Lung (tissue), 12 donors: ENCODE data around the gene SCO1. TPM values are rescaled to one million over a fixed set of nuclear protein-coding genes. Genes with fewer than 3 reads are reported as not detected.

Experiments
- ATAC-seq: fragments of 200-7000 bp; cut with Tn5 transposase; one replicate; pipeline ENCODE4 v1.9.1; 2020; ENCODE audit warnings: moderate number of reproducible peaks; ENCODE audit not compliant: insufficient read depth, low FRiP score
- DNase-seq, 3 donors: peaks; one replicate each; pipeline ENCODE4 v3.0.0-alpha.2; 2013 to 2017
- H3K27ac ChIP-seq, 2 donors: one replicate each; pipeline ENCODE4 v1.5.1; 2013; ENCODE audit warnings: mild to moderate bottlenecking in 2 of 2, moderate library complexity in 2 of 2, control low read depth in 1 of 2, inconsistent platforms in 1 of 2, low read depth in 1 of 2, low read length in 1 of 2
- H3K27me3 ChIP-seq, 3 donors: one replicate each; pipeline ENCODE4 v1.5.1; 2013; ENCODE audit warnings: low read length in 2 of 3; ENCODE audit not compliant: control insufficient read depth in 3 of 3, insufficient read depth in 3 of 3
- H3K36me3 ChIP-seq, 4 donors: one replicate each; pipeline ENCODE4 v1.5.1; 2013; ENCODE audit warnings: low read length in 4 of 4, mild to moderate bottlenecking in 1 of 4, moderate library complexity in 1 of 4; ENCODE audit not compliant: control insufficient read depth in 4 of 4, insufficient read depth in 4 of 4
- H3K4me1 ChIP-seq, 5 donors: one replicate each; pipeline ENCODE4 v1.5.1; 2013; ENCODE audit warnings: low read length in 5 of 5, mild to moderate bottlenecking in 2 of 5, moderate library complexity in 1 of 5; ENCODE audit not compliant: control insufficient read depth in 5 of 5, insufficient read depth in 5 of 5
- H3K4me3 ChIP-seq: one replicate; pipeline ENCODE4 v1.5.1; 2013; ENCODE audit warnings: mild to moderate bottlenecking, control low read depth, moderate library complexity
- H3K9ac ChIP-seq, 2 donors: one replicate each; pipeline ENCODE4 v1.5.1; 2013; ENCODE audit warnings: low read length in 2 of 2, control low read depth in 1 of 2; ENCODE audit not compliant: insufficient read depth in 1 of 2
- H3K9me3 ChIP-seq, 4 donors: one replicate each; pipeline ENCODE4 v1.5.1; 2013; ENCODE audit warnings: low read length in 3 of 4, mild to moderate bottlenecking in 1 of 4, moderate library complexity in 1 of 4; ENCODE audit not compliant: control insufficient read depth in 4 of 4, insufficient read depth in 3 of 4
- CTCF ChIP-seq: IDR thresholded peaks from 2 replicates; pipeline ENCODE4 v1.5.1; 2012; ENCODE audit warnings: mild to moderate bottlenecking; ENCODE audit errors: control extremely low read depth, extremely low read depth
- whole genome bisulfite sequencing, 2 donors: extraction: QIAGEN DNeasy Blood & Tissue Kit; methylation state at CpG; one replicate each; pipeline ENCODE4 v1.1.7; 2013; 5-methylcytosine and 5-hydroxymethylcytosine counted together
- polyA plus RNA-seq, 2 donors: library from polyadenylated mRNA; stranded (reverse); fragments of 200-250 nt; gene quantifications; one replicate each; pipeline ENCODE4 v1.2.1, GENCODE V29; 2013
- total RNA-seq, 2 donors: library from RNA; depleted of rRNA in 1 of 2; stranded (reverse); fragments of >200 nt in 1 of 2; gene quantifications; one replicate each; pipeline ENCODE4 v1.2.1, GENCODE V29; 2014 to 2021
- donor health status: control.
- donor health status: control.
- donor health status: Bipolar disorder and iron deficiency.
- donor health status: healthy.
- donor health status: DM: yes; HTN: yes; CAD: no.

SCO1 gene
- total and polyA plus RNA-seq, 4 donors, result 5.9 to 30.5 (median 25.5) TPM

- ATAC-seq (no peak), DNase-seq (peak in 2 of 3 donors; percentile 2 to 6)
- H3K9ac ChIP-seq, result no peak overlapping the region
- 17 to 49% methylated on average over 10 to 11 of the region's 11 CpGs for WGBS, 2 donors
- H3K27ac ChIP-seq, result no peak overlapping the region
- no peaks in the 10 kb centered on the region for H3K36me3 ChIP-seq
- no peaks in the 10 kb centered on the region for H3K9me3 ChIP-seq
- no peak overlapping the region for H3K4me3 ChIP-seq
- TF ChIP-seq CTCF, result no peak
- no peaks in the 10 kb centered on the region for H3K27me3 ChIP-seq
- no peaks in the 10 kb centered on the region for H3K4me1 ChIP-seq
Observed at GRCh38 chr17:10652984-10653659, 44.2 kb downstream of the SCO1 start.

- DNase-seq (no peak), ATAC-seq (no peak)
- Histone ChIP-seq H3K4me1 (no peaks in the 10 kb centered on the region), H3K27me3 (no peaks in the 10 kb centered on the region), H3K36me3 (no peaks in the 10 kb centered on the region), H3K27ac (no peak overlapping the region), H3K9ac (no peak overlapping the region), H3K9me3 (no peaks in the 10 kb centered on the region), H3K4me3 (no peak overlapping the region)
- TF ChIP-seq CTCF, result no peak
- 83 to 90% methylated on average over 9 of the region's 9 CpGs for WGBS, 2 donors
Observed at GRCh38 chr17:10651927-10652326, 45.4 kb downstream of the SCO1 start.

GRCh38 chr17:10649602-10650001 lies 47.7 kb downstream of the SCO1 start:
- no peak overlapping the region for H3K4me3 ChIP-seq
- H3K9ac ChIP-seq, result no peak overlapping the region
- H3K9me3 ChIP-seq, result no peaks in the 10 kb centered on the region
- WGBS, 2 donors, result 90 to 94% methylated on average over 5 of the region's 5 CpGs
- DNase-seq (no peak), ATAC-seq (no peak)
- H3K27me3 ChIP-seq, result no peaks in the 10 kb centered on the region
- TF ChIP-seq CTCF, result no peak
- peaks cover 0 to 2% (median 0%) of the 10 kb centered on the region in 4 donors for H3K36me3 ChIP-seq
- no peak overlapping the region for H3K27ac ChIP-seq
- H3K4me1 ChIP-seq, result no peaks in the 10 kb centered on the region

GRCh38 chr17:10648956-10649355 lies 48.4 kb downstream of the SCO1 start:
- Histone ChIP-seq H3K4me1 (no peaks in the 10 kb centered on the region), H3K9ac (no peak overlapping the region), H3K4me3 (no peak overlapping the region), H3K36me3 (peaks cover 0 to 2% (median 0%) of the 10 kb centered on the region in 4 donors), H3K27ac (no peak overlapping the region), H3K9me3 (no peaks in the 10 kb centered on the region), H3K27me3 (no peaks in the 10 kb centered on the region)
- WGBS, 2 donors, result 84 to 94% methylated on average over 3 of the region's 3 CpGs
- DNase-seq, result no peak
- no peak for ATAC-seq
- no peak for TF ChIP-seq CTCF
